GM19023 (cell line): ENCODE results near the gene NCAN.
"Not testable (repeated sequence)": the region's sequence is repeated elsewhere in the genome, so short reads cannot be mapped to it uniquely, and the experiment has no call there.

Experiments
- ATAC-seq: cut with Tn5 transposase; IDR thresholded peaks from one replicate; pipeline ENCODE4 v1.9.1; 2021; ENCODE audit warnings: mild to moderate bottlenecking, moderate library complexity; ENCODE audit not compliant: unreplicated experiment

Gene NCAN

DNA sequence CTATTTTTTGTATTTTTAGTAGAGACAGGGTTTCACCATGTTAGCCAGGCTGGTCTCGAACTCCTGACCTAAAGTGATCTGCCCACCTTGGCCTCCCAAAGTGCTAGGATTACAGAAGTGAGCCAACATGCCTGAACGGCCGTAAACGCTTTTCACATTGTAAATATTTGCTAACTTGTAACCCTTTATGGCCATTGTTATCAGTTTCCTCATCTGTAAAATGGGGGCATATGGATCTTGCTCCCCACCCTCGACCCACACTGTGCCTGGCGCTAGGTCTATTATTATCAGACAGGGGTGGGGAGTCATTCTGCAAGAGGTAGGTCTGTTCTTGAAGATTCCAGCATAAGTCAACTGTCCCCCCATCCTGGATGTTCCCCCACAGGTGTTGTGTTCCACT, 11.9 kb downstream of the NCAN start:
- no peak for ATAC-seq

DNA sequence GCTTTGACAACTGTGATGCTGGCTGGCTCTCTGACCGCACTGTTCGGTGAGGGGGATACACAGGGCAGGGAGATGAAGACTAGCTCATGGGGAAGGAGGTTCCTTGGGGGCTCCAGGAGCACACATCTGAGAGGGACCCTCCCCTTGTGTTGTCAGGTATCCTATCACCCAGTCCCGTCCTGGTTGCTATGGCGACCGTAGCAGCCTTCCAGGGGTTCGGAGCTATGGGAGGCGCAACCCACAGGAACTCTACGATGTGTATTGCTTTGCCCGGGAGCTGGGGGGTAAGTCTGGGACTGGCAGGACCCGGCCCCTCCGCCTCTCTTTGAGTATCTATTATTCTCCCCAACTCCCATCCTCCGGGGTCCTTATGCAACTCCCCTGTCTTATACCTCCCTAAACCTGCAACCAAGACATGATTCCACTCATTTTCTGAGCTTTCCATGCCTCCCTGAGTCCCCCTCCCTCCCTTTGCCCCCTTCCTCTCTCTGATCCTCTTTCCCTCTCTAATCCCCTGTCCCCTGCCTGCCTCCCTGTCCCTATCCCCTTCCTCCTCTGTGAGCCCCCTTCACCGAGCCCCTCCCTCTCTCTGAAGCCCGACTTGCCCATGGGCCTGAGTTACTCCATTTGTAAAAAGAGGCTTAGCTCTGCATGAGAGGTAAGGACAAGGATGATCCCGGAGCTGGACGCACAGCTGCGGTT, 12.5 kb downstream of the NCAN start:
- ATAC-seq: no peak

DNA sequence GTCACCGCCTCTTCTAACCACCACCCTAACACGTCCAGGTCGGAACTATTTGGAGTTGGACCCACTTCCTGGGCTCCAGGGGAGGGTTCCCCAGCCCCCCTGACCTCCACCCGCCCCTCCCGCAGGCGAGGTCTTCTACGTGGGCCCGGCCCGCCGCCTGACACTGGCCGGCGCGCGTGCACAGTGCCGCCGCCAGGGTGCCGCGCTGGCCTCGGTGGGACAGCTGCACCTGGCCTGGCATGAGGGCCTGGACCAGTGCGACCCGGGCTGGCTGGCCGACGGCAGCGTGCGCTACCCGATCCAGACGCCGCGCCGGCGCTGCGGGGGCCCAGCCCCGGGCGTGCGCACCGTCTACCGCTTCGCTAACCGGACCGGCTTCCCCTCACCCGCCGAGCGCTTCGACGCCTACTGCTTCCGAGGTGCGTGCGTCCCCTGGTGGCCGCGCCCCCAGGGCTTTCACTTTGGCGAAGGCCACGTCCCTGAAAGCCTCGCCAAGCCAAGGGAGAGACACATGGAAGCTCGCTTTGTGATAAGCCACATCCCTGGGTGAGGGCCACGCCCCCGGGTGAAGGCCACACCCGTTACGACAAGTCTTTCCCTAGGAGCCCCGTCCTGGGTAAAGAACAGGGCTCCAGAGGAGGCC, 13.2 kb downstream of the NCAN start:
- ATAC-seq: no peak

DNA sequence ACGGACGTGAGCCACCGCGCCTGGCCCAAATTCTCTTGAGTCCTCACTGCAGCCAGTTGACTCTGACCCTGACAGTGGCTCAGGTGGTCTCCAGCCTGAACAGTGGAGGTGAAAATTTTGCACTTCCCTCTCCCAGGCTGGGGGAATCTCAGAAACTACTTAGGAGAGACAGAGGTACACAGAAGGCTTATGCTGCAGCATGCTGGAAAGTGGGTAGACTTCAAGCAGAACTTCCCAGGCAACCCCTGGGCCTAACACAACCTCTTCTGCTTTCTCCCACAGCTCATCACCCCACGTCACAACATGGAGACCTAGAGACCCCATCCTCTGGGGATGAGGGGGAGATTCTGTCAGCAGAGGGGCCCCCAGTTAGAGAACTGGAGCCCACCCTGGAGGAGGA, 14.4 kb downstream of the NCAN start:
- no peak for ATAC-seq

DNA sequence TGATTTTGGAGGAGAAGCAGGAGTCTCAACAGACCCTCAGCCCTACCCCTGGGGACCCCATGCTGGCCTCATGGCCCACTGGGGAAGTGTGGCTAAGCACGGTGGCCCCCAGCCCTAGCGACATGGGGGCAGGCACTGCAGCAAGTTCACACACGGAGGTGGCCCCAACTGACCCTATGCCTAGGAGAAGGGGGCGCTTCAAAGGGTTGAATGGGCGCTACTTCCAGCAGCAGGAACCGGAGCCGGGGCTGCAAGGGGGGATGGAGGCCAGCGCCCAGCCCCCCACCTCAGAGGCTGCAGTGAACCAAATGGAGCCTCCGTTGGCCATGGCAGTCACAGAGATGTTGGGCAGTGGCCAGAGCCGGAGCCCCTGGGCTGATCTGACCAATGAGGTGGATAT, 14.9 kb downstream of the NCAN start:
- no peak for ATAC-seq

DNA sequence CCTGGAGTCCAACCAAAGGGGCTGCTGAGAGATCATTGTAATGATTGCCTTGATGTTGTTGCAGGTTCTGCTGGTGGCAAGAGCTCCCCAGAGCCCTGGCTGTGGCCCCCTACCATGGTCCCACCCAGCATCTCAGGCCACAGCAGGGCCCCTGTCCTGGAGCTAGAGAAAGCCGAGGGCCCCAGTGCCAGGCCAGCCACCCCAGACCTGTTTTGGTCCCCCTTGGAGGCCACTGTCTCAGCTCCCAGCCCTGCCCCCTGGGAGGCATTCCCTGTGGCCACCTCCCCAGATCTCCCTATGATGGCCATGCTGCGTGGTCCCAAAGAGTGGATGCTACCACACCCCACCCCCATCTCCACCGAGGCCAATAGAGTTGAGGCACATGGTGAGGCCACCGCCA, 15.5 kb downstream of the NCAN start:
- no peak for ATAC-seq

DNA sequence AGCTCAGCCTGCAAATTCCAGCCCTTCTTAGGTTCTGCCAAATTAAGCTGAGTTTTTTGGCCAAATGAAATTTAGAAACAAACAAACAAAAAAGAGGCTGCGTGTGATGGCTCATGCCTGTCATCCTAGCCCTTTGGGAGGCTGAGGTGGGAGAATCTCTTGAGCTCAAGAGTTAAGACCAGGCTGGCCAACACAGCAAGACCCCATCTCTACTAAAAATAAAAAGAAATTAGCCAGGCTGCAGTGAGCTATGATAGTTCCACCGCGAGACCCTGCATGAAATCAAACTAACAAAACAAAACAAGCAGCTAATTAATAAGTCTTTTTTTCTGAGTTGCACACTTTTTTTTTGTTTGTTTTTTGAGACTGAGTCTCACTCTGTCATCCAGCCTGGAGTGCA, 17.9 kb downstream of the NCAN start:
- no peak for ATAC-seq

DNA sequence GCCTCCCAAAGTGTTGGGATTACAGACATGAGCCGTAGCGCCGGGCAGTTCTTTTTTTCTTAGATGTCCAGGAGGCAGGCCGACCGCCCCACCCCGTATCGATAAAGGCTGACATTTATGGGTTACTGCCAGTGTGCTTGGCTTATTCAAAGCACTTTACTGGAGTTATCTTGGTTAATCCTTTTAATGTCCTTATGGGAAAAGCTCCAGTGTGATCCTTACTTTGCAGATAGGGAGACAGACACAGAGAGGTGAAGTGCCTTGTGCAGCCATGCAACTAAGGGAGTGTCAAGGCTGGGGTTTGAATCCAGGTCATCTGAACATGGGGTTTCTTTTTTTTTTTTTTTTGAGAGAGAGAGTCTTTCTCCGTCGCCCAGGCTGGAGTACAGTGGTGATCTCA, 19.2 kb downstream of the NCAN start:
- no peak for ATAC-seq

DNA sequence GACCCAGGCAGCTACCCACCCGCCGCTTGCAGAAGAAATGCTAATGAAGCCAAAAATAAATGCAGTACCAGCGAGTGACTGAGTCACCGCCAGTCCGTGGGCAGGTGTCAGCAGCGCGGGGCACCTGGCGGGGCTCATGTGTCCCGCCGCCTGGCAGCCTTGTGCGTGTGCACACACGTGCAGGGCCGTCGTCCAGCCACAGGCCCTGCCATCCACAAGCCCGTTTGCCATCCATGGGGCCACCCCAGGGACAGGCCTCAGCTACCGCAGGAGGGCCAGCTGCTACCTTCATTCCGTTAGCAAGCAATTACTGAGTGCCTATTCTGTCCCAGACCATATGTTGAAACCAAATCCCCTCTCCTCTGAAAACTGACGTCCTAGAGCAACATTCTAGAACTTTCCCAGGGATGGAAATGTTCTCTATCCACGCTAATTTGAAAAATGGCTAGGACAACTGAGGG, 20.5 kb downstream of the NCAN start:
- ATAC-seq: no peak

DNA sequence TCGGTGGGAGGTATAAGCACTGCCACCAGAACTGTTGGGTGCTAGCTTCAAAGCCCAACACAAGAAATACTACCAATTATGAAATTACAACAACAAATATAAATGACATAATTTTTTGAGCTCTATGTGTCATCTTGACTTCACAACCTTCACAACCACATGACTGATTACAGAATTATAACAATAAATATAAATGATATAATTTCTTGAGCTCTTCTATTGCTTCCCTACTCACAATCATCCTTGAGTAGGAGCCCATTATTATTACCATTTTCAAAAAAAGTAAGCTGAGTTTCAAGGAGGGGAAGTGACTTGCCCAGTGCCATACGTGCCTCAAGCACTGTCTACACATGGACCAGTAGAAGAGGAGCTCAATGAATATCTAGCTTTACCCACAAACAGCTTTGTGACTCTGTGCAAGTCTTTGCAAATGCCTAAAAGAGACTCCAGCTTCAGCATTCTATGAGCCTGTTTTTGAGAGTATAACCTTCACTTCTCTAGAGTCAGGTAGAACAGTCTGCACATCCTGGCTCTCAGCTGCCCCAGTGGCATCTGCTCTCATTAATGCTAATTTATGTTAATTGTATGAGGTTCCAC, 22.6 kb downstream of the NCAN start:
- ATAC-seq: no peak

DNA sequence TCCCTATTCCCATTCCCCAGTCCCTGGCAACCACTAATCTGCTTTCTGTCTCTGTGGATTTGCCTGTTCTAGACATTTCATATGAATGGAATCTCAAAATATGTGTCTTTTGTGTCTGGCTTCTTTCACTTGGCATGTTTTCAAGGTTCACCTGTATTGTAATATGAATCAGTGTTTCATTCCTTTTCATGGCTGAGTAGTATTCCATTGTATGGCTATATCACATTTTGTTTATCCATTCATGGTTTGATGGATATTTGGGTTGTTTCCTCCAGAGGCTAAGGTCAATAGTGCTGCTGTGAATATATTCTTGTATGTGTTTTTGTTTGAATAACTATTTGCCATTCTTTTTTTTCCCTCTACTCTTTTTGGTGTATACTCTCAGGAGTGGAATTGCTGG, 24.4 kb downstream of the NCAN start:
- no peak for ATAC-seq

DNA sequence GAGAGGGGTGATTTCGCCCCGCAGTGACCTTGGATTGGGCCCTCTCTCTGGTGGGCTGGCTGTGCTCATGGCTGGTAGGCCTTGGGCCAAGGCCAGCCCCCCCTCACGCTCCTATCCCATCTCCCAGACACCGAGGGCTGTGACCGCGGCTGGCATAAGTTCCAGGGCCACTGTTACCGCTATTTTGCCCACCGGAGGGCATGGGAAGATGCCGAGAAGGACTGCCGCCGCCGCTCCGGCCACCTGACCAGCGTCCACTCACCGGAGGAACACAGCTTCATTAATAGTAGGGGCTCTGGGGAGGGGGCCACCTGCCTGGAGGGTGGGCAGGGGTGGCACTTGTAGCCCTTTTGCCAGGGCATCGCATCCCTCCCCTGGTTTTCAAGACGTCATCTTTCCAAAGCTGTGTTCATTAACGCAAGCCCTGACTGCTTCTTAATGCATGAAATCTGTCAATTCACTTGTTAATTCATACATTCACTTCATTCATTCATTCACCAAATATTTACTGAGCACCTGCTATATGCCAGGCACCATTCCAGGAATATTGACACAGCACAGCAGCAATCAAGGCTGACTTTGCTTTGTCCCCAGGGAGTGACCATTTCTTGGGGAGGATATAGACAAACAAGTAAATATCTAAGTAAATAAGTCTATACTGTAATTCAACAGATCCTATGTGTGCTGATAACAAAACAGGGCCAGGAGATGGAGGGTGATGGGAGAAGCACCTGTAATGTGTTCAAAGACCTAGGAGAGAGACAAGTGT, 26.6 kb downstream of the NCAN start:
- no peak for ATAC-seq

DNA sequence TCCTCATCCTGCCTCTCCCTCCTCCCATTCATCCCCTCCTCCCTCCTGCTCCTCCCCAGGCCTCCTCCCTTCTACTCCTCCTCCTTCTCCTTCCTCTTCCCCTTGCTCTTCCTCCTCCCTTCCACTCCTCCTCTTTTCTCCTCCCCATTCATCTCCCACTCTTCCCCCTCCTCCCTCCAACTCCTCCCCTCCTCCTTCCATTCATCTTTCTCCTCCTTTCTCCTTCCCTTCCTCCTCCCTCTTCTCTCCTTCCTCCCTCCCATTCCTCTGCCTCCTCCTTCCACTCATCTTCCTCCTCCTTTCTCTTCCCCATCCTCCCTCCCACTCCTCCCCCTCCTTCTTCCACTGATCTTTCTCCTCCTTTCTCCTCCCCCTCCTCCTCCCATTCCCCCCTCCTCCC, 27.9 kb downstream of the NCAN start:
- no peak for ATAC-seq

DNA sequence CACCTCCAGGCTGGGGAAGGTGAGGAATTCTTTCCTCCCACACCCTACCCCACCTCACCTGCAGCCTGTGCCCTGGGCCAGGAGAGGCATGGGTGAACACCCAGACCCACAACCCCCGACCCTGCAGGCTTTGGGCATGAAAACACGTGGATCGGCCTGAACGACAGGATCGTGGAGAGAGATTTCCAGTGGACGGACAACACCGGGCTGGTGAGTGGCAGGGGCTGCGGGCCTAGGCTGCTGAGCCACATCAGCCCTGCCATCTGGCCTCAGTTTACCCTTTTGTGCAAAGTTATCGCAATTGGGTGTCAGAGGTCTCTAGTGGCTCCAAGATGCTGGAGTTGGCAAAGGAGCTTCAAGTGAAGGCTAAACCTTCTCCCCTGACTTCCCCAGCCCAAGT, 28.7 kb downstream of the NCAN start:
- no peak for ATAC-seq

DNA sequence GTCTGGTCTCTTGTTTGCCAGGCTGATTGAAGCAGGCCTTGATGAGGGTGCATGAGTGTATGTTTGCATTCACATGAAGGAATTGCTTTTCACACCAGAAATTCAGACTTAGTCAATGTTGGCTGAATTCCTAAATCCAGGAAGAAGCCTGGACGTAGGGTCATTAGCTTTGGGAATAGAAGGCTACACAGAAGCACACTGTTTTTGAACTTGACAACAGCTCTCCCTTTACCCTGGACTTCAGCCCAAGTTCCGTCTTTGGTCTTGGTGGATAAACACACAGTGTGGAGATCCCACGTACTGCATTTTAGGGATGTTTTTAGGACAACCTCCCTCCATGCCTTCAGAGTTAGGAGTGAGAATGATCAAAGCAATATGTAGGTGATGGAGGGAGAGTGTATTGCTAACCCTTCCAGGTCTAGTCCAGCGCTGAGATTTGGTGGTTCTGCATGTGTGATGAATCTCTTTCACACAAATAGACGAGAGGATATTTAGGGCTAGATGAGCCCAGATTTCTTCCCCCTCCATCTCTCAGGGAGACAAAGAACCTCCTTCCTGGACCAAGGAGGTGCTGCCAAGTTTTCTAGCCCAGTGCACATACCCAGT, 38.5 kb downstream of the NCAN start:
- ATAC-seq: no peak

DNA sequence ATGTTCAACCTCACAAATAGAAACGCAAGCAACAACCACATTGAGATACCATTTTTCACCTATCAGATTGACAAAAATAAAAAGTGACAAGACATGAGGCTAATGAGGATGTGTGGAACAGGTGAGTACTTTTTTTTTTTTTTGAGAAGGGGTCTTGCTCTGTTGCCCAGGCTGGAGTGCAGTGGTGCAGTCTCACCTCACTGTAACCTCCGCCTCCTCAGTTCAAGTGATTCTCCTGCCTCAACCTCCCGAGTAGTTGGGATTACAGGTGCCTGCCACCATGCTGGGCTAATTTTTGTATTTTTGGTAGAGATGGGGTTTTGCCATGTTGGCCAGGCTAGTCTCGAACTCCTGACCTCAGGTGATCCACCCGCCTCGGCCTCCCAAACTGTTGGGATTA, 41.7 kb downstream of the NCAN start:
- not testable (repeated sequence) for ATAC-seq

DNA sequence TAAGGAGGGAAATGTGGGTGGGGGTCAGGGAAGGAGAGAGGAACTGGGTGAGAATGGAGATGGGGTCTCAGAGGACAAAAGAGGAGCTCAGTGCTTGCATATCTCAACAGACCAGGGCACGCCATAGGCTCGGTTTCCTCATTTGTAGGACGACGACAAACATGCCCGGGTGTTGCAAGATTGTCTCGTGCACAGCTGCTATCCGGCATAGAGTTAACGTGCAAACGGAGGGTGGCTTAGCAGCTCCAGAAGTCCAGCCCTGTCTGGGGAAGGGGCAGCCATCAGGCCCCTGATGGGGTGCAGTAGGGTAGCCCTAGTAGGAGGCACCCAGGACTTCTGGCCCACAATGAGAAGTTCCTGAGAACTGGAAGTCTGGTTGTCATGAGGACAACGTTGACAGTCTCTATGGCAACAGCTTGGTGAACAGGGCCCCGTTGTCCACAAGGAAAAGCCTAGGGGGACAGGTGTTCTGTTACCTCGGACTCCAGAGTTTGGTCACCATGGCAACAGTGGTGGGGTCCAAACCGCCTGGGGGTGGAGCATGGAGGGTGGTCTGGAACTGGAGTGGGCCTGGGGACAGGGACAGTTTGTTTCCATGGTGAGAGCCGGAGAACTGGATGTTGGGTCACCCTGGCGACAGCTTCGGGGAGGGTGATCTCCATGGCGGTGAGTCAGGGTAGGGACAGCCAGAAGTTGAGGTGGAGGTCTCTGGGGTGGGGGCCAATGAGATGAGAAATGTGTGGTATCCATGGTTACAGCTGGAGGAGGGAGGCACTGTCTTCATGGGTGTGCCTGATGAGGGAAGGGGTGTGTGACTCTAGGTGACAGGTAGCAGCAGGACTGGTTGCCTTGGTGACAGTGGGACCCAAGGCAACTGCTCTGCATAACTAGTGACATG, 44.6 kb downstream of the NCAN start:
- ATAC-seq: no peak

DNA sequence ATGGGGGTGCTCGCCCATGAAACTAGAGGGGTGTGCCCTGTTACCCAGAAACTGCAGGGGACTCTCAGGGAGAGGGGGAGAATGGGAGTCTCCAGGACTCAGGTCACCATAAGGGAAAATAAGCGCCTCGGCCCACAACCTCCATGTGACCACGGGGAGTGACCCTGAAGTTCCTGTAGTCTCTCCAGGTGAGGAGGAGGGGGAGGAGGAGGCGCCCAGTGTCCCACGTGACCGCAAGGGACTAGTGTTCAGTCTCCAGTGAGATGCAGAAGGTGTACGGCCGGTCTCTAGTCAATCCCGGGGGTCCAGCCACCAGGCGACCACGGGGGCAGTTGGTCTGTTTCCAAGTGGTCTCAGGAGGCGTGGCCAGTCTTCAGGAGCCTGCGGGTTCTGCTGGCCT, 45.4 kb downstream of the NCAN start:
- no peak for ATAC-seq

DNA sequence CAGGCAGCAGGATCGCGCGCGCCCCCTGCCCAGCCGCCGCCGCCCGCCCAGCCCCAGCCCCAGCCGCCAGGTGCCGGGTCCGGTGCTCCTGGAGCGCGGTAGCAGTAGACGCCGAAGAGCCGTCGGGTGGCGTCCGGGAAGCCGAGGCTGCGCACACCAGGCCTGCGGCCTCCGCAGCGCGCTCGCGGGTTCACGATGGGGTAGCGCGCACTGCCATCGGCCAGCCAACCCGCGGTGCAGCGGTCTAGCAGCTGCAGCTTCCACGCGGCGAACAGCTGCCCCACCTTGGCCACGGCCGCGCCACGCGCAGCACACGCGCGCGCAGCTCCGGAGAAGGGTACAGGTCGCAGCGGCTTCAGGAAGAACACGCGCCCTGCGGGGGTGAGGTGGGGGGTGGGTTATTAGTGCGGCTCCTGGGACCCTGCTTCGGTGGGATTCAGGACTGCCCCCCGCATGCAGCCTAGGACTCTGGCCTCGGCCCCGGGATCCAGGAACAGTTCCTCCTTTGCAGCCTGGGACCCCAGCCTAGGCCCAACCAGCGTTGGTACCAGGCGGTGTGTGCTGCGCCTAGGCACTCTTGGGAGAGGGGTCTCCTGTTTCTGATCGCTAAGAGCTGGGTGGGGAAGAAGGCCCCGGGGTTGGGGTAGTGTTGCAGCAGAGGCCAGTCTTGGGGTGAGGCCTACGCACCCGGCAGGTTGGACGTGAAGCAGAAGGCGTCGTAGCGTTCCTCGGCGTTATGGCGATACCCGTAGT, 46.3 kb downstream of the NCAN start:
- no peak for ATAC-seq
